ENCODE results near the gene APBA2. TPM values are rescaled to one million over a fixed set of nuclear protein-coding genes. Genes with fewer than 3 reads are reported as not detected.
"Not testable (repeated sequence)": the region's sequence is repeated elsewhere in the genome, so short reads cannot be mapped to it uniquely, and the experiment has no call there.

The APBA2 gene
- total and polyA plus RNA-seq, 7 donors = 0.46 to 10.7 (median 1.5) TPM

- DNase-seq = peak; percentile 41
- Histone ChIP-seq H3K27ac (no peak overlapping the region), H3K27me3 (peaks cover 18 to 33% (median 30%) of the 10 kb centered on the region in 3 donors), H3K4me1 (peaks cover 0 to 16% (median 14%) of the 10 kb centered on the region in 4 donors), H3K4me3 (no peak overlapping the region), H3K9me3 (no peaks in the 10 kb centered on the region), H3K36me3 (no peaks in the 10 kb centered on the region)
- WGBS, 2 donors = 86 to 87% methylated on average over 18 of the region's 18 CpGs
- TF ChIP-seq CTCF (IDR thresholded peaks at IDR 0.05) = no peak
- no peak for TF ChIP-seq POLR2AphosphoS5 (IDR thresholded peaks at IDR 0.05)
- TF ChIP-seq EP300 (IDR thresholded peaks at IDR 0.05) = no peak
- intact Hi-C loops (cut with DNase I) = no loop called here
Measured at GRCh38 chr15:28888302-28888894, 2.6 kb downstream of the APBA2 start.

GRCh38 chr15:28888900-28889299 is 3.1 kb downstream of the APBA2 start:
- H3K4me1 ChIP-seq = peaks cover 0 to 16% (median 14%) of the 10 kb centered on the region in 4 donors
- no peaks in the 10 kb centered on the region for H3K9me3 ChIP-seq
- no peak overlapping the region for H3K27ac ChIP-seq
- H3K27me3 ChIP-seq = peaks cover 18 to 33% (median 30%) of the 10 kb centered on the region in 3 donors
- DNase-seq = peak; percentile 45
- H3K4me3 ChIP-seq = no peak overlapping the region
- H3K36me3 ChIP-seq = no peaks in the 10 kb centered on the region
- TF ChIP-seq POLR2A (IDR thresholded peaks at IDR 0.05) = no peak
- no peak for TF ChIP-seq POLR2AphosphoS5 (IDR thresholded peaks at IDR 0.05)
- no peak for TF ChIP-seq CTCF (IDR thresholded peaks at IDR 0.05)
- no peak for TF ChIP-seq EP300 (IDR thresholded peaks at IDR 0.05)
- WGBS, 2 donors = 83 to 86% methylated on average over 10 of the region's 10 CpGs
- intact Hi-C loops (cut with DNase I) = no loop called here

GRCh38 chr15:28889346-28889745 is 3.6 kb downstream of the APBA2 start:
- intact Hi-C loops (cut with DNase I) = no loop called here
- Histone ChIP-seq H3K27me3 (peaks cover 18 to 33% (median 30%) of the 10 kb centered on the region in 3 donors), H3K4me1 (peaks cover 0 to 16% (median 14%) of the 10 kb centered on the region in 4 donors), H3K36me3 (no peaks in the 10 kb centered on the region), H3K9me3 (no peaks in the 10 kb centered on the region), H3K27ac (no peak overlapping the region), H3K4me3 (no peak overlapping the region)
- no peak for DNase-seq
- TF ChIP-seq EP300 (IDR thresholded peaks at IDR 0.05) (no peak), POLR2AphosphoS5 (IDR thresholded peaks at IDR 0.05) (no peak), CTCF (IDR thresholded peaks at IDR 0.05) (no peak), POLR2A (IDR thresholded peaks at IDR 0.05) (no peak)
- WGBS, 2 donors = 89 to 93% methylated on average over 3 of the region's 3 CpGs

GRCh38 chr15:28889871-28890270 is 4.1 kb downstream of the APBA2 start:
- H3K36me3 ChIP-seq; DNase-seq; intact Hi-C loops (cut with DNase I); H3K4me3 ChIP-seq; H3K9me3 ChIP-seq; H3K27ac ChIP-seq: not testable (repeated sequence)
- WGBS, 2 donors = 81 to 90% methylated on average over 6 of the region's 6 CpGs
- Histone ChIP-seq H3K27me3 (peaks cover 18 to 29% (median 28%) of the 10 kb centered on the region in 3 donors), H3K4me1 (peaks cover 0 to 16% (median 14%) of the 10 kb centered on the region in 4 donors)

- intact Hi-C loops (cut with DNase I); H3K9me3 ChIP-seq; H3K27ac ChIP-seq; H3K4me3 ChIP-seq; H3K36me3 ChIP-seq; DNase-seq: not testable (repeated sequence)
- WGBS, 2 donors = 78 to 85% methylated on average over 4 of the region's 4 CpGs
- Histone ChIP-seq H3K27me3 (peaks cover 14 to 25% (median 24%) of the 10 kb centered on the region in 3 donors), H3K4me1 (peaks cover 0 to 16% (median 13%) of the 10 kb centered on the region in 4 donors)
Measured at GRCh38 chr15:28890291-28890690, 4.5 kb downstream of the APBA2 start.

Measured in sigmoid colon (tissue), 7 donors.